Smooth muscle cell (in vitro differentiated cells): ENCODE results near the gene LRRC37A3. TPM values are rescaled to one million over a fixed set of nuclear protein-coding genes. Genes with fewer than 3 reads are reported as not detected.
"Not testable (repeated sequence)": the region's sequence is repeated elsewhere in the genome, so short reads cannot be mapped to it uniquely, and the experiment has no call there.

ENCODE experiments used
- DNase-seq: peaks from one replicate; lab custom pipeline; 2025; ENCODE audit not compliant: unreplicated experiment; lab: John Stamatoyannopoulos, UW
- H2AFZ ChIP-seq: fragments of 200-600 bp; sonication (generic); 2 replicates; pipeline ENCODE4 v1.6.0; 2016; ENCODE audit warnings: antibody characterized with exemption, low read depth, mild to moderate bottlenecking
- H3F3A ChIP-seq: fragments of 200-600 bp; sonication (generic); 2 replicates; pipeline ENCODE4 v1.6.0; 2017; ENCODE audit warnings: antibody characterized with exemption, low read depth
- H3K27ac ChIP-seq: fragments of 200-600 bp; sonication (generic); 2 replicates; pipeline ENCODE4 v1.5.1; 2016; ENCODE audit warnings: low read depth, mild to moderate bottlenecking
- H3K27me3 ChIP-seq: fragments of 200-600 bp; sonication (generic); 2 replicates; pipeline ENCODE4 v1.6.1; 2016; ENCODE audit warnings: low read depth, mild to moderate bottlenecking
- H3K36me3 ChIP-seq: fragments of 200-600 bp; sonication (generic); 2 replicates; pipeline ENCODE4 v1.5.1; 2016; ENCODE audit warnings: low read depth
- H3K4me1 ChIP-seq: fragments of 200-600 bp; sonication (generic); 2 replicates; pipeline ENCODE4 v1.5.1; 2016; ENCODE audit warnings: low read depth
- H3K4me2 ChIP-seq: fragments of 200-600 bp; sonication (generic); 2 replicates; pipeline ENCODE4 v1.6.0; 2016; ENCODE audit warnings: mild to moderate bottlenecking
- H3K4me3 ChIP-seq: fragments of 200-600 bp; sonication (generic); 2 replicates; pipeline ENCODE4 v1.5.1; 2016; ENCODE audit warnings: mild to moderate bottlenecking
- H3K79me2 ChIP-seq: fragments of 200-600 bp; sonication (generic); 2 replicates; pipeline ENCODE4 v1.6.0; 2016; ENCODE audit warnings: low read depth, mild to moderate bottlenecking
- H3K9ac ChIP-seq: fragments of 200-600 bp; sonication (generic); 2 replicates; pipeline ENCODE4 v1.6.0; 2016; ENCODE audit warnings: low read depth
- H3K9me3 ChIP-seq: fragments of 200-600 bp; sonication (generic); replicated peaks from 2 replicates; pipeline ENCODE4 v1.5.1; 2016; ENCODE audit warnings: low read depth
- H4K20me1 ChIP-seq: fragments of 200-600 bp; sonication (generic); 2 replicates; pipeline ENCODE4 v1.6.0; 2016; ENCODE audit warnings: low read depth
- CTCF ChIP-seq: fragments of 200-600 bp; sonication (generic); IDR thresholded peaks from 2 replicates; pipeline ENCODE4 v1.5.1; 2017; ENCODE audit warnings: borderline replicate concordance, mild to moderate bottlenecking, antibody characterized with exemption; ENCODE audit not compliant: insufficient read depth, poor library complexity, severe bottlenecking
- WGBS: methylation state at CpG from one replicate; pipeline ENCODE4 v1.1.7; 2016; ENCODE audit warnings: low lambda C conversion rate; 5-methylcytosine and 5-hydroxymethylcytosine counted together
- polyA plus RNA-seq: library from polyadenylated mRNA; unstranded; fragments of >200 nt; fragmentation: Nextera tagmentation; extraction: Ambion mirVana; gene quantifications from 2 replicates; pipeline ENCODE4 v1.2.1, GENCODE V29; 2016
- total RNA-seq: library from RNA; depleted of rRNA; stranded (reverse); fragments of >200 nt; gene quantifications from 2 replicates; pipeline ENCODE4 v1.2.3, GENCODE V29; 2014

The LRRC37A3 gene
- total and polyA plus RNA-seq, 2 experiments from 2014 or later: 6.1 to 7.2 TPM

GRCh38 chr17:64920026-64920418 lies 744 bp upstream of the LRRC37A3 start:
- no peaks in the 10 kb centered on the region for H4K20me1 ChIP-seq
- peak overlapping the region; percentile 80 for H3K9ac ChIP-seq

GRCh38 chr17:64918842-64919288 lies 413 bp downstream of the LRRC37A3 start:
- H3K4me3 ChIP-seq: peak overlapping the region; percentile 67
- peak overlapping the region; percentile 85 for H2AFZ ChIP-seq
- peak overlapping the region; percentile 55 for H3K27ac ChIP-seq
- H3K79me2 ChIP-seq, DNase-seq, H4K20me1 ChIP-seq, H3K36me3 ChIP-seq, H3K9me3 ChIP-seq, H3K27me3 ChIP-seq, H3F3A ChIP-seq, H3K4me1 ChIP-seq: not testable (repeated sequence)
- H3K9ac ChIP-seq: peak overlapping the region; percentile 80
- peak overlapping the region; percentile 84 for H3K4me2 ChIP-seq
- WGBS: 0% methylated on average over 11 of the region's 47 CpGs

More at GRCh38 chr17:64920026-64920418, 744 bp upstream of the LRRC37A3 start:
- Histone ChIP-seq H3F3A (peaks cover 4% of the 10 kb centered on the region), H3K79me2 (peaks cover 4% of the 10 kb centered on the region), H3K4me2 (peak overlapping the region; percentile 84), H3K4me1 (peaks cover 4% of the 10 kb centered on the region), H3K9me3 (no peaks in the 10 kb centered on the region), H3K4me3 (peak overlapping the region; percentile 67), H3K27me3 (no peaks in the 10 kb centered on the region), H3K36me3 (no peaks in the 10 kb centered on the region), H3K27ac (peak overlapping the region; percentile 55), H2AFZ (peak overlapping the region; percentile 85)
- WGBS: 77% methylated on average over 9 of the region's 9 CpGs
- no peak for TF ChIP-seq CTCF
- no peak for DNase-seq

- not testable (repeated sequence) for H4K20me1 ChIP-seq, H2AFZ ChIP-seq, H3K4me2 ChIP-seq, H3K27me3 ChIP-seq, H3K27ac ChIP-seq, H3K4me3 ChIP-seq, H3K4me1 ChIP-seq, H3K79me2 ChIP-seq, H3K36me3 ChIP-seq, DNase-seq, H3K9ac ChIP-seq, H3K9me3 ChIP-seq, H3F3A ChIP-seq
- WGBS: 95% methylated on average over 16 of the region's 16 CpGs
Observed at GRCh38 chr17:64917540-64917939, 1.7 kb downstream of the LRRC37A3 start.

- 96% methylated on average over 1 of the region's 1 CpG for WGBS
- H3K27me3 ChIP-seq, H3K79me2 ChIP-seq, H3K9me3 ChIP-seq, H3K27ac ChIP-seq, H3K9ac ChIP-seq, H3K36me3 ChIP-seq, H2AFZ ChIP-seq, H3K4me2 ChIP-seq, H3K4me1 ChIP-seq, H3K4me3 ChIP-seq, DNase-seq, H3F3A ChIP-seq, H4K20me1 ChIP-seq: not testable (repeated sequence)
Observed at GRCh38 chr17:64915244-64915643, 4.0 kb downstream of the LRRC37A3 start.

GRCh38 chr17:64910191-64910514 lies 9.1 kb downstream of the LRRC37A3 start:
- not testable (repeated sequence) for H3K79me2 ChIP-seq, H3K27me3 ChIP-seq, H3K4me1 ChIP-seq, H2AFZ ChIP-seq, DNase-seq, H3K36me3 ChIP-seq, H3K4me2 ChIP-seq, H3K4me3 ChIP-seq, H3K9ac ChIP-seq, H3K27ac ChIP-seq, H3F3A ChIP-seq, H4K20me1 ChIP-seq, H3K9me3 ChIP-seq
- 93% methylated on average over 3 of the region's 3 CpGs for WGBS

- not testable (repeated sequence) for DNase-seq, H3K27me3 ChIP-seq, H3K4me2 ChIP-seq, H3K79me2 ChIP-seq, H3K27ac ChIP-seq, H4K20me1 ChIP-seq, H3K36me3 ChIP-seq, H3F3A ChIP-seq, H3K9ac ChIP-seq, H2AFZ ChIP-seq, H3K4me1 ChIP-seq, H3K4me3 ChIP-seq, H3K9me3 ChIP-seq
- WGBS: 94% methylated on average over 6 of the region's 7 CpGs
Observed at GRCh38 chr17:64909511-64910190, 9.6 kb downstream of the LRRC37A3 start.

- not testable (repeated sequence) for H4K20me1 ChIP-seq, H3K27ac ChIP-seq, H2AFZ ChIP-seq, H3K9me3 ChIP-seq, H3K4me2 ChIP-seq, DNase-seq, H3K4me1 ChIP-seq, H3K27me3 ChIP-seq, H3K79me2 ChIP-seq, H3F3A ChIP-seq, H3K9ac ChIP-seq, H3K4me3 ChIP-seq, H3K36me3 ChIP-seq
- WGBS: 92% methylated on average over 4 of the region's 5 CpGs
Observed at GRCh38 chr17:64904069-64904468, 15.2 kb downstream of the LRRC37A3 start.

GRCh38 chr17:64897136-64897535 lies 22.1 kb downstream of the LRRC37A3 start:
- not testable (repeated sequence) for H3K79me2 ChIP-seq, DNase-seq, H3K9me3 ChIP-seq, H3K4me3 ChIP-seq, H3K4me1 ChIP-seq, H3K27me3 ChIP-seq, H3K27ac ChIP-seq, H3K4me2 ChIP-seq, H2AFZ ChIP-seq, H4K20me1 ChIP-seq, H3K36me3 ChIP-seq, H3K9ac ChIP-seq, H3F3A ChIP-seq
- WGBS: 94% methylated on average over 15 of the region's 15 CpGs
